Activated naive CD8-positive, alpha-beta T cell treated with anti-CD3 and anti-CD28 coated beads, Interleukin-2, amount 10 ng/mL, durations not matched to agents 7 days and 5 days (primary cell): ENCODE measurements around the gene NME9. TPM values are rescaled to one million over a fixed set of nuclear protein-coding genes. Genes with fewer than 3 reads are reported as not detected.

ENCODE experiments used
- ATAC-seq: fragments of 150-1000 bp; cut with Tn5 transposase; one replicate; pipeline ENCODE4 v1.10.0; 2021; ENCODE audit warnings: low read depth, moderate library complexity
- POLR2A ChIA-PET: fragments of 350-600 bp; sonication (Branson Sonifier 250); formaldehyde crosslinking; loops from one replicate; lab custom pipeline; 2021; ENCODE audit warnings: antibody characterized with exemption; lab: Charles Lee
- DNase-seq: peaks from one replicate; pipeline ENCODE4 v3.0.0; 2021
- H3K27ac Mint-ChIP-seq: one replicate; pipeline ENCODE4 v1.8.0; 2022; ENCODE audit warnings: mild to moderate bottlenecking, mixed read lengths
- H3K27me3 Mint-ChIP-seq: one replicate; pipeline ENCODE4 v1.8.0; 2022; ENCODE audit warnings: mild to moderate bottlenecking, moderate library complexity, mixed read lengths
- H3K36me3 Mint-ChIP-seq: one replicate; pipeline ENCODE4 v1.8.0; 2021; ENCODE audit warnings: mild to moderate bottlenecking, mixed read lengths
- H3K4me1 Mint-ChIP-seq: one replicate; pipeline ENCODE4 v1.8.0; 2021; ENCODE audit warnings: mixed read lengths
- H3K4me3 Mint-ChIP-seq: one replicate; pipeline ENCODE4 v1.8.0; 2022; ENCODE audit warnings: mild to moderate bottlenecking, moderate library complexity, mixed read lengths
- H3K9me3 Mint-ChIP-seq: one replicate; pipeline ENCODE4 v1.8.0; 2021; ENCODE audit warnings: mixed read lengths
- total RNA-seq, 2 experiments: library from RNA; stranded (reverse); gene quantifications; one replicate each; pipeline ENCODE4 v1.2.3, GENCODE V29; 2021

Gene NME9
- total RNA-seq, 2 experiments from 2014 or later = 0.57 to 1.7 TPM

DNA sequence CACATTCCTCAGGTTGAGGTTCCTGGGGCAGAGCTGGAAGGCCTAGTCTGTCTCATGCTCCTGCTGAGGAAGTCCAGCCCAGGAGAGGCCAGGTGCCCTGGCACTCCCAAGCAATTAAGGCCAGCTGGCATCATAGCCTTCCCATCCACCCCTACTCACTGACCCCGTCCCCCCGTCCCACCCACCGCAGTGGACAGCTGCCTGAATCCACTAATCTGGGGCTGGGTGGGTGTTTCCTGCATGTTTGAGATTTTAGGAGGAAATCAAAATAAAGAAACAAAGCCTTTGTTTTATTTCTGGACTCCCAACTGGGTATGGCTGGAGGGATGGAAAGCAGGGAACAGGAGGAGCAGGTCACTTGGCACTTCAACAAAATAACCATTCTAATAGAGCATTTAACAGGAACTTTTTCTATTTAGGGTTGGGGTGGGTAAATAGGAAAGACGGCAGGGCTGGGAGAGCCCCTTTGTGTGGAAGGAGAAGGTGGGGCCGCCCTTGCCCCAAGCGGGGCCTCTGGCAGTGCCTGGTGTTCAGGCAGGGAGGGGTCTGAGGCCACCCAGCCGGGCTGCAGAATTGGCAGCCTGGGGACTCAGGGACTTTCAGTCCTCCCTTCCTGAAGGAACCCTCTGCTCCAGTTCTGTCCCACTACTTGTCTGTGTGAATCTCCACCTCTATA, 27.2 kb upstream of the NME9 start:
- H3K4me1 Mint-ChIP-seq = no peaks in the 10 kb centered on the region
- ATAC-seq (no peak), DNase-seq (no peak)
- no peak overlapping the region for H3K27ac Mint-ChIP-seq
- H3K4me3 Mint-ChIP-seq = no peak overlapping the region
- H3K27me3 Mint-ChIP-seq = peaks cover 13% of the 10 kb centered on the region
- H3K36me3 Mint-ChIP-seq = no peaks in the 10 kb centered on the region
- no peaks in the 10 kb centered on the region for H3K9me3 Mint-ChIP-seq
- POLR2A ChIA-PET = no interaction called here

DNA sequence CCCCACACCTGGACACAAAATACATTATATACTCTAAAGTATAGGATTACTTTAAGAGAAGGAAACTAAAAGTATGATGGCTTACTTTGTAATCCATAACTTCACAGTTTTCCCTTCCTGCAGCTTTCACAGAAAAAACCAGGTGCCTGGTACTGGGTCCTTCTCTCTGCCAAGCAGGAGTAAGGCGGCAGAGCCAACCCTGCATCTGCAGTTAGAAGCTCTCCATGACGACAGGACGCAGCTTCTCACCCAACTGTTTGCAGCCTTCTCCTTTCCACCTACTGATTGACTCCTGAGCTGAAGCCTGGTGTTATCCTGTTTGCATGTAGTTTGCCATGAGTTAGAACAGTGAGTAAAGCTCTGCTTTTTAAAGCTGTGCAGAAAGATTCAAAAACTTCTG, 25.4 kb upstream of the NME9 start:
- Mint-ChIP-seq H3K4me3 (no peak overlapping the region), H3K27me3 (peaks cover 27% of the 10 kb centered on the region), H3K4me1 (no peaks in the 10 kb centered on the region), H3K36me3 (no peaks in the 10 kb centered on the region), H3K9me3 (no peaks in the 10 kb centered on the region), H3K27ac (no peak overlapping the region)
- ATAC-seq = no peak
- DNase-seq = no peak
- POLR2A ChIA-PET = no interaction called here

- no peak for DNase-seq
- POLR2A ChIA-PET = no interaction called here
- Mint-ChIP-seq H3K36me3 (no peaks in the 10 kb centered on the region), H3K4me1 (no peaks in the 10 kb centered on the region), H3K4me3 (no peak overlapping the region), H3K9me3 (no peaks in the 10 kb centered on the region), H3K27me3 (peaks cover 34% of the 10 kb centered on the region), H3K27ac (no peak overlapping the region)
- no peak for ATAC-seq
Observed at GRCh38 chr3:138354376-138354775, 24.7 kb upstream of the NME9 start.

DNA sequence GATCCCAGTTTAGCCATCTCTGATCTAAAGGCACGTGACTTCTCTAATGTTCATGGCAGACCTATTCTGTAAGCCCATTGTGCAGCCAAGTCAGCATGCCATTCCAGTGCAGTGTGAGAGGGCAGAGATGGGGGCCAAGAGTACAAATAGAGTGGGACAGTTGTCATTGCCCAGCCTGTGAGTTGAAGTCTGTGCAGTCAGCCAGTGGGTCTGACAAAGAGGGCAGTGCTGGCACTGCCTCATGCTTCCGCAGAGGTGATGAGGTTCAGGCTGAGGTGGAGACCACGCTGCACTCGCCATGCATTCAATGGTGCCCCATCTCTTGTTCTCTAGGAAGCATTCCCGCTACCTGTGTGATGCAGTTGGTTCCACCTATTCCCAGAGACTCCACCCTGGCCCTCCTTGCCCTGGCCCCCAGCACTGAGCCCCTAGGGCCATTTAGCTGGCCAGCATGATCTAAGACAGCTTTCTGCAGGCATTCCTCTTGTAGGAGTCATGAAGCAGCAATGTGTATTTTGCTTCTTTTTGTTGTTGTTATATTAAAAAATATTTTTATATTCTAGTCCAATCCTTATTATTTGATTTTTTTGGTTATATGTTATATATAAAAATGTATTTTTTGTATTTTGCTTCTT, 22.4 kb upstream of the NME9 start:
- no peak for ATAC-seq

DNA sequence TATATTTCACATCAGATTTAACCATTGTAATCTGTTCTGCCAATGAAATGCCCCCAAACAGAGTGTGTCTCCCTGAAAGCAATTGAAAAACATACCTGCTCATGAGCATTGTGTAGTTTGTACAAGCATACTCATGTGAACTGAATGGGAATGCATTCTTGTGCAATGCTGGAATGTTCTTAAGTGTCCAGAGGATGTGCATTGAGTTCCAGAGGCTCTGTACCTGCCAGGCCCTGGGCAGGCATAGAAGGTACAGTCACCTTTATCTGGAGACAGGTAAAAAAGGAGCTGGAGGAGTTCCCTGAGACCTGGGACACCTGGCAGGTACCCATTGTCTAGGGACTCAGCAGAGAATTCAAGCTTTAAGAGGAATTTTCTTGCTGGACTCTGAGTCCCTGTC, 21.5 kb upstream of the NME9 start:
- POLR2A ChIA-PET = no interaction called here
- no peak for ATAC-seq
- H3K9me3 Mint-ChIP-seq = no peaks in the 10 kb centered on the region
- peaks cover 58% of the 10 kb centered on the region for H3K27me3 Mint-ChIP-seq
- no peak for DNase-seq
- peaks cover 1% of the 10 kb centered on the region for H3K36me3 Mint-ChIP-seq
- no peak overlapping the region for H3K4me3 Mint-ChIP-seq
- H3K4me1 Mint-ChIP-seq = peaks cover 6% of the 10 kb centered on the region
- H3K27ac Mint-ChIP-seq = no peak overlapping the region

More for the DNA sequence above, 22.4 kb upstream of the NME9 start:
- no peak overlapping the region for H3K27ac Mint-ChIP-seq
- DNase-seq = no peak
- H3K27me3 Mint-ChIP-seq = peaks cover 49% of the 10 kb centered on the region
- H3K36me3 Mint-ChIP-seq = peaks cover 1% of the 10 kb centered on the region
- POLR2A ChIA-PET = no interaction called here
- peaks cover 6% of the 10 kb centered on the region for H3K4me1 Mint-ChIP-seq
- no peak overlapping the region for H3K4me3 Mint-ChIP-seq
- H3K9me3 Mint-ChIP-seq = no peaks in the 10 kb centered on the region

- no peak overlapping the region for H3K4me3 Mint-ChIP-seq
Observed at GRCh38 chr3:138349926-138350665, 20.4 kb upstream of the NME9 start.

GRCh38 chr3:138348754-138349739, 19.4 kb upstream of the NME9 start:
- Mint-ChIP-seq H3K4me3 (peak overlapping the region; percentile 64), H3K4me1 (peaks cover 6% of the 10 kb centered on the region), H3K9me3 (no peaks in the 10 kb centered on the region), H3K27ac (no peak overlapping the region), H3K27me3 (peaks cover 59% of the 10 kb centered on the region), H3K36me3 (peaks cover 1% of the 10 kb centered on the region)
- ATAC-seq (no peak), DNase-seq (no peak)
- POLR2A ChIA-PET = interaction anchor here (1.0 kb wide), 1 partner anchor 162 kb away, joined by 4 read pairs; the partner anchor contains the start of gene ARMC8

More at GRCh38 chr3:138349926-138350665, 20.4 kb upstream of the NME9 start:
- H3K27me3 Mint-ChIP-seq = peaks cover 59% of the 10 kb centered on the region
- peaks cover 1% of the 10 kb centered on the region for H3K36me3 Mint-ChIP-seq
- H3K27ac Mint-ChIP-seq = no peak overlapping the region
- POLR2A ChIA-PET = interaction anchor here (0.6 to 1.0 kb wide), 2 partner anchors 14 to 163 kb away, joined by 4 to 5 read pairs; partner anchors contain the start of gene ARMC8
- H3K4me1 Mint-ChIP-seq = peaks cover 6% of the 10 kb centered on the region
- no peak for ATAC-seq
- H3K9me3 Mint-ChIP-seq = no peaks in the 10 kb centered on the region
- no peak for DNase-seq

DNA sequence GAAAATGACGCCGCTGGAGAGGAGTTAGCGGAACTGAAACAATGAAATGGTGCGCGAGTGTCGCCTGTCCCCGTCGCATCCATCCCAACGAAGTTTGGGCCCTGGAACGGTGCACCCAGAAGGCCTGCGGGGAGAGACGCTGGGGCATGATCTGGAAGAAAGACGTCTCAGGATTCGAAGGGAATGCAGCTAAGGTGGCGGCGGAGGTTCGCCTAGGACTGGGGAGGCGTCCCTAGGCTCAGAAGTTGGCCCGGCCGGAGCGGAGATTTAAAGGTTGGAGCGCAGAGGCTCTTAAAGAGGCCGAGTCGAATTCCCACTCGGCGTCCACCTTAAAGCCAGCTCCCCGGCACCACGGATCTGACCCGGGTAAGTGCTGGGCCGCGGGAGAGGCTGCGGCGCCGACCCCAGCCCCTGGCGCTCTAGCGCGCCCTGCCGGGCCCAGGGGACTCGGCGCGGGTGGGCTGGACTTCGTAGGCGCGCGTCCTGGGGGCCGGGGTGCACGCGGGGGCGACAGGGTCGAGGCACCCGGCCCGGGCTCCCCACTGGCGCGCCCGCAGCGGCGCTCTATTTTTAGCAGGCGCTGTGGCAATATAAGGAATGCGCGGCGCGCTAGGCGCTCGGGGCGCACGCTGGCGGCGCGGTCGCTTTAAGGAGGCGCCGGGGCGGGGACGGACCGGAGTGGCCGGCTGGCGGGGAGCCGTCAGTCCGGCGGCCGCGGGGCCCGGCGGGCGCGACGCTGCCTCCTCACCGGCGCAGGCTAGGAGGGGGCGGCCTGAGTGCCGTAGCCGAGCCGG, 18.5 kb upstream of the NME9 start, which contains the start of gene MRAS:
Gene MRAS (plus strand): TSS at position 620 of the 794 bp plus-strand sequence. CDS start 24,305 bp downstream, outside the sequence.
- peaks cover 1% of the 10 kb centered on the region for H3K36me3 Mint-ChIP-seq
- POLR2A ChIA-PET = no interaction called here
- peaks cover 56% of the 10 kb centered on the region for H3K27me3 Mint-ChIP-seq
- H3K4me1 Mint-ChIP-seq = peaks cover 6% of the 10 kb centered on the region
- DNase-seq (peak; percentile 57), ATAC-seq (peak; percentile 65)
- peak within 1 kb of the TSS; percentile 98 for H3K4me3 Mint-ChIP-seq
- no peaks in the 10 kb centered on the region for H3K9me3 Mint-ChIP-seq
- peak within 1 kb of the TSS; percentile 58 for H3K27ac Mint-ChIP-seq

DNA sequence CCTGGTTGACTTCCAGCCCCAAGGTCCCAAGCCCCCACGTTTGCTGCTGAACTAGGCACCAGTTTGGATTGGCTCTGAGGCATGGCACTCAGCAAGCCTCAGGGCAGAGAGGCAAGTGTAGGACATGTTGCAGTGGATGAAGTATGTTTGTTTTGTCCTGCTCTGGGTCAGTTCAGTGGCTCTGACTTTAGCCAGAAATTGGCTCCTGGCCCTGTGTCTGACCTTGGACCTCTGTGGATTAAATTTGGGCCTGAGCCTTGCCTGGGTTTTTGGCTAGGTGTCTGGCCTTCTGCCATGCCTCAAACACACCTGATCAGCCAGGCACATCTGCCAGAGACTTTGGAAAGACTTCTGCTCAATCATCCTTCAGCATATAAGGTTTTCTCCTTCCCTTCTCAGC, 15.1 kb upstream of the NME9 start:
- Mint-ChIP-seq H3K27ac (no peak overlapping the region), H3K27me3 (peaks cover 33% of the 10 kb centered on the region), H3K4me1 (peaks cover 6% of the 10 kb centered on the region), H3K36me3 (peaks cover 1% of the 10 kb centered on the region), H3K4me3 (no peak overlapping the region), H3K9me3 (no peaks in the 10 kb centered on the region)
- POLR2A ChIA-PET = no interaction called here
- DNase-seq = no peak
- no peak for ATAC-seq

DNA sequence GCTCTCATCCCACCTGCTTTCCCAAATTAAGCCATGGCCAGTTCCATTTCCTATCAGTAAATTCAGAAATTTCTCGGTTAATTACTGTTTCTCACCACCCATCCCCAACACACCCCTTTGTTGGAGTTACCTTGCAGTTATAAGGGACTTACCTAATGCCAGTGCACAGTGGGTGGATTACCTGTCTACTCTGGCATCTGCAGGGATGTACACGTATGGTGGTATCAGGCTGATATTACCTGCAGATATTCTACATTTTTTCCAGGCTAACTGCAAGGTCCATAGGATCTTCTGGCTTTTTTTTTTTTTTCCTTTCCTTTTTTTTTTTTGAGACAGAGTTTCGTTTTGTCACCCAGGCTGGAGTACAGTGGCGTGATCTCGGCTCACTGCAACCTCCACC, 10.9 kb upstream of the NME9 start:
- Mint-ChIP-seq H3K27me3 (peaks cover 6% of the 10 kb centered on the region), H3K9me3 (no peaks in the 10 kb centered on the region), H3K4me1 (no peaks in the 10 kb centered on the region), H3K36me3 (no peaks in the 10 kb centered on the region), H3K4me3 (no peak overlapping the region), H3K27ac (no peak overlapping the region)
- no peak for ATAC-seq
- POLR2A ChIA-PET = no interaction called here
- DNase-seq = no peak

- POLR2A ChIA-PET = no interaction called here
- DNase-seq (no peak), ATAC-seq (no peak)
- no peak overlapping the region for H3K27ac Mint-ChIP-seq
- no peaks in the 10 kb centered on the region for H3K9me3 Mint-ChIP-seq
- H3K4me1 Mint-ChIP-seq = no peaks in the 10 kb centered on the region
- H3K27me3 Mint-ChIP-seq = peaks cover 8% of the 10 kb centered on the region
- no peaks in the 10 kb centered on the region for H3K36me3 Mint-ChIP-seq
- H3K4me3 Mint-ChIP-seq = no peak overlapping the region
Observed at GRCh38 chr3:138338811-138339210, 9.2 kb upstream of the NME9 start.

DNA sequence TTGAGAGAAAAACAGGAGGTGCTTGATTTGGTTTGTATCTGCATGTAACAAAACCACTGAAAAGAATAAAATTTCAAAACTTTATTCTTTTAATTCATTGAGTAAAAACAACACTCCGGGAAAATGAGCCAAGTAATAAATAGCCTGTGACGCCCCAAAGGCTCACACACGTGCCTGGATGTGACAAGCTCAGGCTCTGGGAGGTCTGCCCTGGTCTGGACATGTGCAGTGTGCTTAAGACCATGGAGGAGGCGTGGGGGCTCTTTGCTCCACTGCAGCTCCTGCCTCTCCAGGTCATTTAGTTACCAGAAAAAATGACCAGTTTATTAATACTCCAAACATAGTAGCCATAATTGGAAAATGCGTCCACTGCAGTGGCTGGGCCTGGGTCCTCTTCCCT, 8.6 kb upstream of the NME9 start:
- Mint-ChIP-seq H3K9me3 (no peaks in the 10 kb centered on the region), H3K36me3 (no peaks in the 10 kb centered on the region), H3K27me3 (peaks cover 8% of the 10 kb centered on the region), H3K4me1 (no peaks in the 10 kb centered on the region), H3K4me3 (no peak overlapping the region), H3K27ac (no peak overlapping the region)
- DNase-seq = no peak
- POLR2A ChIA-PET = no interaction called here
- ATAC-seq = no peak
